Loucy (cell line): ENCODE measurements around the gene DCAF15.

Experiments used
- H2AFZ ChIP-seq: fragments of 200-600 bp; sonication (generic); 2 replicates; pipeline ENCODE4 v1.6.0; 2016; ENCODE audit warnings: antibody characterized with exemption, mild to moderate bottlenecking, low read length, moderate library complexity
- H3F3A ChIP-seq: fragments of 200-600 bp; 2 replicates; pipeline ENCODE4 v1.6.0; 2016; ENCODE audit warnings: antibody characterized with exemption, low read depth, mild to moderate bottlenecking
- H3K27me3 ChIP-seq: fragments of 200-600 bp; sonication (generic); 2 replicates; pipeline ENCODE4 v1.6.1; 2014; ENCODE audit warnings: low read length, mild to moderate bottlenecking; ENCODE audit not compliant: insufficient read depth, poor library complexity, severe bottlenecking
- H3K36me3 ChIP-seq: fragments of 200-600 bp; sonication (generic); 2 replicates; pipeline ENCODE4 v1.6.1; 2016; ENCODE audit warnings: low read length; ENCODE audit not compliant: insufficient read depth
- H3K4me1 ChIP-seq: fragments of 200-600 bp; sonication (generic); 2 replicates; pipeline ENCODE4 v1.5.1; 2014; ENCODE audit warnings: low read length, mild to moderate bottlenecking; ENCODE audit not compliant: insufficient read depth, poor library complexity, severe bottlenecking
- H3K4me2 ChIP-seq: fragments of 200-600 bp; sonication (generic); 2 replicates; pipeline ENCODE4 v1.6.0; 2014; ENCODE audit warnings: antibody characterized with exemption, low read length, low read depth, mild to moderate bottlenecking; ENCODE audit not compliant: poor library complexity, severe bottlenecking
- H3K4me3 ChIP-seq: fragments of 200-600 bp; sonication (generic); 2 replicates; pipeline ENCODE4 v1.5.1; 2014; ENCODE audit warnings: low read length, mild to moderate bottlenecking, mixed read lengths; ENCODE audit not compliant: poor library complexity, severe bottlenecking
- H3K79me2 ChIP-seq: fragments of 200-600 bp; sonication (generic); 2 replicates; pipeline ENCODE4 v1.6.1; 2014; ENCODE audit warnings: low read length; ENCODE audit not compliant: insufficient read depth
- H3K9ac ChIP-seq: fragments of 200-600 bp; sonication (generic); 2 replicates; pipeline ENCODE4 v1.6.0; 2014; ENCODE audit warnings: mild to moderate bottlenecking, low read depth, low read length, moderate library complexity; ENCODE audit not compliant: poor library complexity, severe bottlenecking
- H3K9me2 ChIP-seq: fragments of 200-600 bp; sonication (generic); replicated peaks from 2 replicates; pipeline ENCODE4 v1.6.1; 2016; ENCODE audit warnings: low read depth, low read length, mixed read lengths
- H3K9me3 ChIP-seq: fragments of 200-600 bp; sonication (generic); 2 replicates; pipeline ENCODE4 v1.6.1; 2014; ENCODE audit warnings: mild to moderate bottlenecking, antibody characterized with exemption, low read length, low read depth; ENCODE audit not compliant: insufficient read depth
- H4K20me1 ChIP-seq: fragments of 200-600 bp; sonication (generic); 2 replicates; pipeline ENCODE4 v1.6.0; 2014; ENCODE audit warnings: antibody characterized with exemption, low read length, mild to moderate bottlenecking; ENCODE audit not compliant: insufficient read depth, poor library complexity, severe bottlenecking
- EZH2phosphoT487 ChIP-seq: fragments of 200-600 bp; IDR thresholded peaks from 2 replicates; pipeline ENCODE4 v1.6.1; 2018; ENCODE audit warnings: antibody characterized with exemption, mild to moderate bottlenecking, moderate library complexity, borderline replicate concordance
- TF ChIP-seq, protein P1 (sequence below): fragments of 200-600 bp; sonication (generic); conservative IDR thresholded peaks from 2 replicates; pipeline ENCODE4 v1.5.1; 2014; ENCODE audit warnings: mild to moderate bottlenecking, antibody characterized with exemption, low read length

Gene DCAF15

DNA sequence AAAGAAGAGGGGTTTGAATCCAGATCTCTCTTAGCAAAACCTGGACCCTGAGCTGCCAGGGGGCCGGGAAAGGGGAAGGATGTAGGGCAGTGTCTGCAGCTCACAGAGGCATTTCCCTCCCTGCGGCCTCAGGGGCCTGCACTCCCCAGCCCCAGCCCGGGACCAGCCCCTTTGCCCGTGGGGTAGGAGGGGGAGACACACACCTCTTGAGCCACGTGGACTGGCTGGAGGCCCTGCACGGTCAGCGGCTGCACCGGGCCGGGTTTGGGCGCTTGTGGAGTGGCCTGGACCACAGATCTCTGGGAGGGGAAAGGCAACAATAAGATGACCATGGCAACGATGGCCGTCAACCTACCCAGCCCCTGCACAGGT lies 26.9 kb downstream of the DCAF15 start:
- H2AFZ ChIP-seq = no peak overlapping the region
- H3K9ac ChIP-seq = no peak overlapping the region
- H3K9me2 ChIP-seq = no peaks in the 10 kb centered on the region
- H3K79me2 ChIP-seq = no peaks in the 10 kb centered on the region
- no peaks in the 10 kb centered on the region for H3F3A ChIP-seq
- no peaks in the 10 kb centered on the region for H3K9me3 ChIP-seq
- H3K36me3 ChIP-seq = no peaks in the 10 kb centered on the region
- TF ChIP-seq, protein P1, sequence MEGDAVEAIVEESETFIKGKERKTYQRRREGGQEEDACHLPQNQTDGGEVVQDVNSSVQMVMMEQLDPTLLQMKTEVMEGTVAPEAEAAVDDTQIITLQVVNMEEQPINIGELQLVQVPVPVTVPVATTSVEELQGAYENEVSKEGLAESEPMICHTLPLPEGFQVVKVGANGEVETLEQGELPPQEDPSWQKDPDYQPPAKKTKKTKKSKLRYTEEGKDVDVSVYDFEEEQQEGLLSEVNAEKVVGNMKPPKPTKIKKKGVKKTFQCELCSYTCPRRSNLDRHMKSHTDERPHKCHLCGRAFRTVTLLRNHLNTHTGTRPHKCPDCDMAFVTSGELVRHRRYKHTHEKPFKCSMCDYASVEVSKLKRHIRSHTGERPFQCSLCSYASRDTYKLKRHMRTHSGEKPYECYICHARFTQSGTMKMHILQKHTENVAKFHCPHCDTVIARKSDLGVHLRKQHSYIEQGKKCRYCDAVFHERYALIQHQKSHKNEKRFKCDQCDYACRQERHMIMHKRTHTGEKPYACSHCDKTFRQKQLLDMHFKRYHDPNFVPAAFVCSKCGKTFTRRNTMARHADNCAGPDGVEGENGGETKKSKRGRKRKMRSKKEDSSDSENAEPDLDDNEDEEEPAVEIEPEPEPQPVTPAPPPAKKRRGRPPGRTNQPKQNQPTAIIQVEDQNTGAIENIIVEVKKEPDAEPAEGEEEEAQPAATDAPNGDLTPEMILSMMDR = no peak
- no peak for TF ChIP-seq EZH2phosphoT487
- H3K4me1 ChIP-seq = peaks cover 32% of the 10 kb centered on the region
- H3K4me2 ChIP-seq = no peak overlapping the region
- H3K27me3 ChIP-seq = no peaks in the 10 kb centered on the region
- no peaks in the 10 kb centered on the region for H4K20me1 ChIP-seq
- H3K4me3 ChIP-seq = no peak overlapping the region

DNA sequence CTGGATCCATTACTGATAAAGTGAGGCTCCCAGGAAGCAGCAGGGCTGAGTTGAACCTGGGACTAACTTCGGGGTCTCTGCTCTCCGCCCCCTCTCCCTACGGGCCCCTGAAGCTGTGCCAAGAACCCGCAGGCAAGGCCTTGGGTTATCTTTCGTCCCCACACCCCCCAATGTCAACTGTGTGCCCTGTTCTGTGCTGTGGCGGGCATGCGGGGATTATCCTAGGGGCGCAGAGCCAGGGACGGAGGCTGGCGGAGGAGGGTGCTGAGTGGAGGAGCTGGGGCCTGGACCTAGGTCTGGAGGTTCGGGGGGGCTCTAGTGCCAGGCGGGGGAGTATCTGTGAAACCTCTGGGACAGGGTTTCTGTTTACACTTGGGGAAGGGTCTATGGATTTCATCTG lies 27.4 kb downstream of the DCAF15 start:
- Histone ChIP-seq H3K4me1 (peaks cover 37% of the 10 kb centered on the region), H3K9me2 (no peaks in the 10 kb centered on the region), H3K27me3 (no peaks in the 10 kb centered on the region), H3K4me3 (no peak overlapping the region), H3K79me2 (no peaks in the 10 kb centered on the region), H3K36me3 (no peaks in the 10 kb centered on the region), H4K20me1 (no peaks in the 10 kb centered on the region), H3K9ac (no peak overlapping the region), H3K9me3 (no peaks in the 10 kb centered on the region), H3F3A (no peaks in the 10 kb centered on the region), H3K4me2 (no peak overlapping the region), H2AFZ (no peak overlapping the region)
- no peak for TF ChIP-seq EZH2phosphoT487
- TF ChIP-seq, protein P1 = no peak

DNA sequence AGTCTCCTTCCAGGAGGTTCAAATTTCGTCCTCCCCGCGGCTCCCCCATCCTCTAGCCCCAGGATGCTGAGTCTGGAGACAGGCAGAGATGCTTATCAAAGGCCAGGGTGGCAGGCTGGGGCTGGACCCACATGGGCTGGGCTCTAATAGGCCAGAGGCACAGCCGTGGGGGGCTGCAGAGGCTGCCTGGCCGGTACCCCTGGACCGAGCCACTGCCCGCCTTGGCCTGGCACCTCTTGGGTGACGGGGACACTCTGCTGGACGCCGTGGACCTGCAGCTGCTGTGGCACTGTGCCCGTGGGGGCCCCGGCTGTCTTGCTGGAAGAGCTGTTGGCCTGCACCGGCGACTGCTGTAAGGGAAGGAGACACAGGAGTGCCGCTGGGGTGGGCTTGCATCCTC lies 28.0 kb downstream of the DCAF15 start:
- Histone ChIP-seq H3K4me1 (peaks cover 43% of the 10 kb centered on the region), H3K36me3 (no peaks in the 10 kb centered on the region), H2AFZ (no peak overlapping the region), H3K9me3 (no peaks in the 10 kb centered on the region), H3K9ac (no peak overlapping the region), H3K4me2 (no peak overlapping the region), H3K9me2 (no peaks in the 10 kb centered on the region), H3K79me2 (no peaks in the 10 kb centered on the region), H3K27me3 (no peaks in the 10 kb centered on the region), H4K20me1 (no peaks in the 10 kb centered on the region), H3F3A (no peaks in the 10 kb centered on the region), H3K4me3 (no peak overlapping the region)
- TF ChIP-seq, protein P1 = no peak
- no peak for TF ChIP-seq EZH2phosphoT487
